CMK (cell line): ENCODE results near the gene NUDT17.

Experiments
- DNase-seq: peaks from one replicate; pipeline ENCODE4 v3.0.0-alpha.2; 2010; ENCODE audit warnings: low read depth

NUDT17 gene

DNA sequence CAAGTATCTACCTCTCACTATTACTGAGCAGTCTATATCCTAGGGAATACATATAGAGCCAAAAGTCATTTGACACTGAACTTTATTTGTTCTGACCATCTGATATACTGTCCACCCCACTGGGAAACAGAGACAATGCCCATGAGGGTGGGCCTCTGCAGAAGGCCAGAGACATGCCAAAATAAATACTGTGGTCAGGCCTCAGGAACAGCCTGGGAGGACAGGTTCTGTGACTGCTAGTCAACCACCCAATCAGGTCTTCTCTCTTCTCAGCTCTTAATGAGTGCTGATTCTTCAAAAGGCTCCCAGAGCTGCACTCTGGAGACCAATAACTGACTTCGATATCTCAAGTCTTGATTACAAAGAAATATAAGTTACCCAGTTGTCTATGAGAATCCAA lies 45.7 kb downstream of the NUDT17 start:
- no peak for DNase-seq

DNA sequence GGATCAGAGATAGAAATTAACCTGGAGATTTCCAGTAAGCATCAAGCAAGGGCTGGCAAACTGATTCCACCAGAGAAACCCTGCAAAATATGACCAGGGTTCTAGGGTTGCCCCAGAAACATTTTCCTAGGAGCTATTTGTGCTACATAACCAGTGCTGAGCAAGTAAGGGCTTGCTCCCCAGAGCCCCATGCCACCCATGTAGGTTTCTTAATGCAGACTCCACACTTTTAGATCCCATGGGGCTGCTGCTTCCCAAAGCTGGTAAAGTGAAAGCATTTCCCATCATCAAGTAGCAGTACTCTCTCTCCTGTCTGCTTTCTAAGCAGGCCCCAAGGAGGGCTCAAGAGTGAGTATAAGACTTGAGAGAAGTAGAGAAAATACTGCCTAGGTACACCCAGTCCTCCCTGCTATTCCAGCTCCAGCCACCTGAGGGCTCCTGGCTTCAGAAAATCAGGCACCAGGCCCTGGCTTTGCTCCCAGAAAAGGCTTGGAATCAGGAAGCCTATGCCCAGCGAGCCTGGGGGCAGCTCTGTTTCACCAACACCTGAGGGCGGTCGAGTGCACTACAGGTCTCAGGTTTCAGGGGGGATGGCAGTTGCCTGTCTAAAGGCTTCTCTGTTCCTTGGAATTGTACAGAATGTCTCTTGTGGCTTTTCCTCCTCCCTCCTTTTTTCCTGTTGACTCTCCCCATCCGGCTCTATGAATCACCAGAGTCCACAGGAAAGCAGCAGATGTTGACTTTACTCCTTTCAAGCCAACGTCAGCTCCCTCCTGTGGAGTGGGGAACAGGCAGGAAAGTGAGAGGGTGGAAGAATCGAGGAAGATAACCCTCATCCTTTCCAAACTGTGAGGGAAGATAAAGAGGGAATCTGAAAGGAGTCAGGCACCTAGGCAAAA lies 46.4 kb downstream of the NUDT17 start:
- DNase-seq: peak; percentile 49

GRCh38 chr1:145892486-145893087 lies 47.2 kb downstream of the NUDT17 start:
- no peak for DNase-seq

DNA sequence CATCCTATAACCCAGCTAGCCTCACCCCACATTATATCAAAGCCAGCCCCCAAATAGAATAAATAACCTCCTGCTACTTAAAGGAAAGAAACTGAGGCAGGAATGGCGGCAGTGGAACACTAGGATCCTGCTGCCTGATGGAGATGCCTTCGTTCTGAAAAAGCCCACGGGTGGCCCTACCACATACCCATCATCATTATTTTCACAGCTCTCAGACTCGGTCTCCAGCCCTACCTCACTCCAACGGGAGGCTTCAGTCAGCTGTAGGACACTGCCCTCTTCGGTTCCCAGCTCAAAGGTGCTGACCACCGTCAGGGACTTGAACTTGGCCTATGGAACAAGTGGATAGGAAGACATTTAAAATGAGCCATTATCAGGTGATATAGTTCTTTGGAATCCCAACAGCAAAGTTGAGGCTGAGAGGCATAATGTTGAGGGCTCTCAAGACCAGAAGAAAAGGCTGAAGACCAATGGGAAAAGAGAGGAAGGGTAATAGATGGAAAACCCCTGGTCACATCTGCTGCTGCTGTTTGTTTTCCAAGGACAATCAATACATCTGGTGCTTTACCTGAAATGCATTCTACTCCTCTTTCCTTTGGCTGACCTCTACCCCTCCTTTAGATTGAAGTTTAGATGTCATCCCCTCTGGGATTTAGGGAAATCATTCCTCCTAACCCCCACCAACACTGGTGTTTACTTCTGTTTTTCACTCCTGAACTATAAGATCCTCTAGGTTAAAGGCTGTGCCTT lies 48.1 kb downstream of the NUDT17 start:
- no peak for DNase-seq

DNA sequence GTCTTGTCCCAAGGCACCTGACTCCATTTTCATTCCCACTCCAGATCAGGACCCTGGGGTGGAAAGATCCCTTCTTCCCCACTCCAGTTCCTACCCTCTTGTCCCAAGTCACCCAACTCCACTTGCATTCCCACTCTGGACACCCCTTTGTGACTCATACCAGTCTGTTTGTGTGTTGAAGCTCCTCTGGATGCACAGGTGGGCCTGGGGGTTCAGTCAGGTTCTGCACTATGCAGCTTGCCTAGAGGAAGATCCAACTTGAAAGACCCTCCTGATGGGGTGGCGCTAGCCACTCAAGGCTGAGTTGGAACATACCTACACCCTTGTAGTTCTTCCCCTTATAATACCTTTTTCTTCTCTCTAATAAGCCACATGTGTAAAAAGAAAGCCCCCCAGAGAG lies 50.0 kb downstream of the NUDT17 start:
- DNase-seq: no peak

DNA sequence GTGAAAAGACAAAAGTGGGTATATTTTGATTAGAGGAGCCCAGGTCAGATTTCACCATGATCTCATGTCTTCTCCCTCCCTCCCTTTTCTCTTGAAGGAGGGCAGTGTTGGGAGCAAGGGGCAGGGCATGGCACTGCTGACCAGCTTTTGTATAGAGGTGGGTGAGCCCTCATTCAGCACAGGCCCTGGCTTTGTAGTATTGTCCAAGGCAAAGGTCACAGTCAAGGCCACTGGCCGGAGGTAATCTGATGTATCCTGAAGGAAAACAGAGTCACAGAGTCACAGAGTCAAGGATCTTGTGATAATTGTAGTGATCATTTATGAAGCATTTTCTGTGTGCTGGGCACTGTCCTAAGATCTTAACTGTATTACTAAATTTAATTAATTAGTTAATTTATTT lies 52.5 kb downstream of the NUDT17 start:
- no peak for DNase-seq
